DMS 273 treated with DMSO at 0.1 percent for 48 hours (cell line): ENCODE measurements around the gene GMFB.

Experiments used
- DNase-seq: peaks from one replicate; lab custom pipeline; 2025; lab: John Stamatoyannopoulos, UW

The GMFB gene

DNA sequence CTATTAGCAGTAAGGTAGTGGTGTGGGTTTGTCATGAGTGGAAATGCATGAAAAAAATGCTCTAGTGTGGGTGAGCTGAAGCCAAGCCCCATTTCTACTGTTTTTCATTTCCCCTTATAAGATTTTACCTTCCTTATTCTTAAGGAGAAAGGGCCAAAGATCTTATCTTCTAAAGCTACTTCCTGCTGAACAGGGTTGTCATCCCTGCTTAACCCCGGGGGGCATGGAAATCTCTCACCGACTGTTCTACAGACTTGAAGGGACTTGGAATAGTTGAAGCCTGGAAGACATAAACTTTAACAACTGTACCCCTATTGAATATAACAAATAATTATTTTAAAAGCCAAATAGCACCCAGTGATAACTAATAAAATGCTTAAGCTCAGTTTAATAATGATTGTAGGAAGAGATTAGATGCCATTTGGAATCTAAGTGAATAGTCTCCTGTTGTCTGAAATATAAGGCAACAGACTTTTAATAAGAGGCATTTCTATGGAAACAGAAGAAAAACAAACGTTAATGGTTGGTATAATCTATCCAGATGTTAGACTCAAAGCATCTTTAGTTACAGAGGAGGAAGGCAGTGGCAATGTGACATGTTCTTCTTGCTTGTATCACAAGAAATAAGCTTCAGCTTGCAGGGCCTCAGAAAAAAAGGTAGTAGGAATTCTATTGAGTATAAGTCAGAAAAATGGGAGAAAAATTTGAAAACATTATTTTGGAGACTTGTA is 1.8 kb upstream of the GMFB start:
- no peak for DNase-seq

DNA sequence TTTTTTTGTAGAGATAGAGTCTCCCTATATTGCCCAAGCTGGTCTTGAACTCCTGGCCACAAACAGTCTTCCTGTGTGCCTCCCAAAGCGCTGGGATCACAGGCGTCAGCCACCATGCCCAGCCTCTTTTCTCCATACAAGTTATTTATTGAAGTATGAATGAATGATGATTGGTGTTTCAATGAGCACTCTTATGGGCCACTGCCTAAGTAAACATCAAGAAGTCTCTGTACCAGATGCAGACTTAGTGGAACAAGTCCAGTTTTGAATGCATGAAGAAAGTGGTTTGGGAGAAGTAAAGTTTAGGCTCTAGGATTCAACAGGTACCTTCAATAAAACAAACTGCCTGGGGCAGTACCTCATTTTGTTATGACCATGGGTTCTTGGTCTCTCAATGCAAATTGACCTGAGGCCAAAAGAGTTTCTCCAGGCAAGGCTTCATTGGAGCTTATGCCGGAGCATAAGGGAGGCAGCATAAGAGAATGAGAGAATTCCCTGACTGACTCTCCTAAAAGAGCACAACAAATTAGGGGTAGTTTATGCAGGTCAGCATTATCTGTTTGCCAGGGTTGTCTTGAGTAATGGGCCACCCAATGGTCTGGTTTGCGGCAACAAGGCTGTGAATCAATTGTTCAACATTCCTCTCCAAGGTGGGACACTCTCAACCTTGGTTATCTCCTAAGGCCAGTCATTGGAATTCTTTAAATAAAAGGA is 1.1 kb upstream of the GMFB start:
- no peak for DNase-seq

- DNase-seq = no peak
These were observed 521 bp upstream of the GMFB start for GRCh38 chr14:54489318-54489683.

DNA sequence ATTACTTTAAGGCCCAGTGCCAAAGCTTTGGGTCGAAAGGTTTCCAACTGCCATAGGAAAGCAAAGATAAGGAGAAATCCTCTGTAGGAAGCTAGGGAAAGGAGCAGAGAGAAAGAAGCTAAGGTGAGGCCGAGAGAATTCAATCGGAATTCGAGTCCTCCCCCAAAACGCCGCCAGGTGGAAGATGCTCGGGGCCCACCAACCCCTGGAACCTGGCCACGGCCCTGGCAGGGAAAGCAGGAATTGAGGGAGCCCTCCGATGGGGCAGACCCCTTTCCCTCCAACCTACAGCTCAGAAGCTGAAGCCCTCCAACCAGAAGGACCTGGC is 498 bp downstream of the GMFB start:
- no peak for DNase-seq

- DNase-seq = no peak
These were observed 1.0 kb downstream of the GMFB start for GRCh38 chr14:54487771-54488170.

- DNase-seq = no peak
These were observed 2.1 kb downstream of the GMFB start for GRCh38 chr14:54486685-54487084.

- no peak for DNase-seq
These were observed 4.9 kb downstream of the GMFB start for GRCh38 chr14:54483846-54484245.

DNA sequence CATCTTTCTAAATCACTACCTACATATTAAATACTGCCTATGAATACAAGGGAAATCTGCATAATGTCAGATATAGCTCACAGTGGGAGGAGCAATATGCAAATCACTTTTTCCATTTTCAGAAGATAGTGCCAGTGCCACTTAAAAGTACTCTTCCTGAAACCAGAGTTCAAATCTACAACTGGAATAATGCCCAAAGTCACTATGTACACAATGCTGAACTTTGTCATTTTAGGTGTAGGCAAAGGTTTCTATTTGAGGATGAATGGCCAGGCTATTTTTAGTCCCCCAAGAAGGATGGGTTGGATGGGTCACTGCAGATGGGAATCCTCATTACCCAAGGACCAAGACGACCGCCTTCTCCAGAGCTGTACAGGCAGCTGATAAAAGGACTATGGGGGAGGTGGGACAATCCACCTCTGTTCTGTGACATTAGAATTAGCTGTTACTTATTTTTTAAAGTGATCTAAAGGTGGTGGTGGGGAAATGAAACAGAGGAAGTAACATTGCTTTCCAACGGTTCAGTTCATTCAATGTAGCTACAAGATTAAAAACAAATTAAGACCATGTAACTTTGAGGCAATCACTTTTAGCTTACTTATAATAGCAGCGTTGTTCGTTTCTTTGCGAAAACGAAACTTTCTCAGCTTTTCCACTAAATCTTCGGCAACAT is 5.6 kb downstream of the GMFB start:
- DNase-seq = no peak

GRCh38 chr14:54481695-54482094 is 7.1 kb downstream of the GMFB start:
- no peak for DNase-seq

DNA sequence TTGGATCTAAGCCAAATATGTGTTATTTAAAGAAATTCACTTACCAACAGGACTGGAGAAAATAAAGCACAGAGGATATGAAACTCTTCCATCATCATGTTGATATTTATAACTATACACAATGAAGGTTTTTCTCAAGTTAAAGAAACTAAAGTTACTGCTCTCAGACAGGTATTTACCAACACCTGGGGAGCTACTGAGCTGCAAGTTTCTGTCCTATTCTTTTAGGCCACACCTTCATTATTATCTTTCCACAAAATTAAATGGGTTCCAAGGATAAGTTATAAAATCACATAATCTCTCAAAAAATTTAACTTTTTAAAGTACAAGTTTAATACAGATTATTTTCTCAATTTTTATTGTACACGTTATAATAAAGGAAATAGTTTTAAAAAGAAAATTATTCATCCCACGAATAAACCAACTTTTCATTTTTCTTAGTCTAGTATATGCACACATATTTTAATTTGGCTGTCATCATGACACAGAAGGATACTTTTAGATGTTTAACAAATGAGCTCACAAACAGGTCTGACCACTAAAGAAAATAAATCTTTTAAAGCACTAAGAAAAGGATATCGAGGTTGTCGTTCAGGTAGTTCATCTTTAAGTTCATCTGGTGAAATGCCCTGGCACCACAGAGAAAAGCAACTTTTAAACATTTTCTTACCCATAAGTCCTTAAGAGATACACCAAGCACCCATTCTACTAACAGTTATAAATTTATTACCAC is 7.8 kb downstream of the GMFB start:
- DNase-seq = no peak

GRCh38 chr14:54478636-54479215 is 10.1 kb downstream of the GMFB start:
- no peak for DNase-seq

DNA sequence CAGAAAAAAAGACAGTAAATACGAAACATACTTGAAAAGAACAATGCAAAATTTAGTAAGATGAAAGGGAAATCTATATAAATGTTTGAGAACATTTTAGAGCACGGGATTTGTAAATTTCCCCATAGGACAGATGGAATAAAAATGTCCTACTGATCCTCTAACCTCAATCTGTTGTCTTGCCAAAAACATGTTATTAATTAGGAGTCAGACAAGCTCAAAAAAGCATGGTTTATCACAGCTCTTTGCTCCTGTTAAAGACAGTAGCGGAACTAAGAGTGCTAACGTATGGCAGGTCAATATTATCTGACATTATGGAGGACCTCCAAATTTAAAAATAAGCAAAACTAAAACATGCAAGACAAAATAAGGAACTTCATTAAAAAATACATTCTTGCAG is 12.9 kb downstream of the GMFB start:
- DNase-seq = no peak

GRCh38 chr14:54475187-54475899 is 13.4 kb downstream of the GMFB start:
- no peak for DNase-seq

DNA sequence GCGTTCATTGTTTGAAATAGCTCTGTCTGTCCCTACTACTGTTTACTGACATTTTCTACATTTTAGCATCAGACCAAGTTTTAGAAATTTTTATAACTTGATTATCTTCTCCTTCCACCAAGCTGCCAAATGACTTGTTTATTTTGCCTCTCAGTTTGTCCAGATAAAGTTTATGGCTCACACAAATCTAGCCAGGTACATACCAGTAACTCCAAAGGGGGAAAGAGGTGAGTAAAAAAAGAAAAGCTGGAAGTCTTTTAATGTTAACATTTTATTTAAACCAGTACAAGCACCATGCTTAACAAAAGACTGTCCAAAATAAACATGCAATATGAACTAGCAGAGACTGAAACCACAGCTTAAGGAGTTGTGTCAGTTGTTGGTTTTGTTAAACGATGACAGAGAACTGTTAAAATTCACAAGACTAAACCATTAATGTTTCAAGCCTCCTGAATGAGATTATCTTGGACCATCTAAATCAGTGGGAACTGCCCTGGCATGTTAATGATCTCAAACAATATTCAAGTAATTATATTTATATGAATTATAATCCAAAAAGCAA is 14.5 kb downstream of the GMFB start:
- no peak for DNase-seq

- DNase-seq = no peak
These were observed 16.5 kb downstream of the GMFB start for GRCh38 chr14:54472315-54472714.

DNA sequence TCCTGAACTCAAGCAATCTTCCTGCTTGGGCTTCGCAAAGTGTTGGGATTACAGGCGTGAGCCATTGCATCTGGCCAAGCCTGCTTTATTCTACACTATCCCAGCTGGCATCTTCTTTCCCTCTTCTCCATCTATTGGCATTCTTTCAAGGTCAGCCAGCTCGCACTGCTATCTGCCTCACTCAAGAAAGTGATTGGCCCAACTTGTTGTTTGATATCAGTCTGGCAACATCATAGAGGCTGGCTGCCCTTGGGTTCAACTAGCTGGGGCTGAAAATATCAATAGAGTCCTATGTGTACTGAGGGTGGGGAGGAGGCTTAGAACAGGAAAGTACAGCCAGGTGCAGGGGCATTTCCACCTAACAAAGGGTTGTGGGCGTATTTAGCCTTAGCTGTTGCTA is 17.1 kb downstream of the GMFB start:
- no peak for DNase-seq

- no peak for DNase-seq
These were observed 18.1 kb downstream of the GMFB start for GRCh38 chr14:54470701-54471100.

GRCh38 chr14:54467280-54467679 is 21.5 kb downstream of the GMFB start:
- DNase-seq = no peak

- peak; percentile 90 for DNase-seq
These were observed 23.1 kb downstream of the GMFB start for GRCh38 chr14:54465654-54466053.

- no peak for DNase-seq
These were observed 26.7 kb downstream of the GMFB start for GRCh38 chr14:54462048-54462447.

- no peak for DNase-seq
These were observed 29.7 kb downstream of the GMFB start for GRCh38 chr14:54459106-54459505.
